ENCODE measurements around the gene ZNRF4. TPM values are rescaled to one million over a fixed set of nuclear protein-coding genes. Genes with fewer than 3 reads are reported as not detected.

ZNRF4 gene
- total and polyA plus RNA-seq, 2 donors (not counting 3 experiments of a cell fraction or from before 2014, with no cell fraction given) = not detected

DNA sequence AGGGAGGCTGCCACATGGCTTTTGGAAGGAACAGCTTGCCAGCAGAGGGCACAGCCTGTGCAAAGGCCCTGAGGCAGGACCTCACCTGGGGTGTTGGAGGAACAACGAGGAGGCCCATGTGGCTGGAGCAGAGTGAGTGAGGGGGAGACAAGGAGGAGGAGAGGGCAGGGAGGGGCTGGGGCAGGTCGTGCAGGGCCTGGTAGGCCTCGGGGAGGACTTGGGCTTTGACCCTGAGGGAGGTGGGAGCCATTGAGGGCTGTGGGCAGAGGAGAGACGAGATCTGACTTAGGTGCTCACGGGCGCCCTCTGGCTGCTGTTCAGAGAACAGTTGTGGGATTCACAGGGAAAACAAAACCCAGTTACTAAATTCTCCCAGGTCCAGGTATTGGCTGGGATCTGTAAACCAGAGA lies 25.2 kb downstream of the ZNRF4 start:
- H3K9me1 ChIP-seq (replicated peaks; ENCODE audit: control insufficient read depth, extremely low read depth, insufficient read depth, low read length) = no peaks in the 10 kb centered on the region
- H3K4me1 ChIP-seq (ENCODE audit: control insufficient read depth, extremely low read depth, insufficient read depth, low read length) = no peaks in the 10 kb centered on the region
- no peak overlapping the region for H3K4me3 ChIP-seq (replicated peaks in 1 of 3; ENCODE audit: insufficient read depth in 1 of 3, low read depth in 1 of 3, low read length in 3 of 3)
- no peaks in the 10 kb centered on the region for H3K9me3 ChIP-seq (replicated peaks; ENCODE audit: control insufficient read depth, insufficient read depth, low read length)
- peaks cover 2 to 5% of the 10 kb centered on the region in 2 experiments for H3K27me3 ChIP-seq (ENCODE audit: control insufficient read depth in 2 of 2, insufficient read depth in 2 of 2, low read length in 2 of 2)
- intact Hi-C loops (cut with micrococcal nuclease) (no loop called here), dilution Hi-C loops (cut with MboI; ENCODE audit: extremely low pct_ligation_motif_present, low sequenced_read_pairs) (loop anchor here (25.0 kb wide), 1 partner anchor 118 kb away; no protein-coding TSS in a partner anchor)
- no peaks in the 10 kb centered on the region for H3K36me3 ChIP-seq (ENCODE audit: control insufficient read depth in 2 of 2, extremely low read depth in 1 of 2, insufficient read depth in 2 of 2, low read length in 2 of 2)
- H3K79me2 ChIP-seq (ENCODE audit: control insufficient read depth, insufficient read depth, low read length) = no peaks in the 10 kb centered on the region
- no peak overlapping the region for H2AFZ ChIP-seq (ENCODE audit: low read depth, low read length)
- no peak overlapping the region for H3K27ac ChIP-seq (ENCODE audit: insufficient read depth, low read depth, low read length)
- peak; percentile 12 for DNase-seq (ENCODE audit: low read depth, low spot score)
- FAIRE-seq = no peak
- CTCF ChIA-PET = interaction anchor here (0.6 to 1.9 kb wide), 2 partner anchors 9 to 432 kb away, joined by 4 to 12 read pairs; no protein-coding TSS in a partner anchor
- H3K9ac ChIP-seq (replicated peaks; ENCODE audit: extremely low read depth, insufficient read depth, low read length) = no peak overlapping the region
- POLR2A ChIA-PET = no interaction called here
- BruUV-seq (replicated peaks) = no TSS peak
- no peaks in the 10 kb centered on the region for H4K20me1 ChIP-seq (replicated peaks; ENCODE audit: control insufficient read depth, extremely low read depth, insufficient read depth, low read length)
- TF ChIP-seq, protein P1, sequence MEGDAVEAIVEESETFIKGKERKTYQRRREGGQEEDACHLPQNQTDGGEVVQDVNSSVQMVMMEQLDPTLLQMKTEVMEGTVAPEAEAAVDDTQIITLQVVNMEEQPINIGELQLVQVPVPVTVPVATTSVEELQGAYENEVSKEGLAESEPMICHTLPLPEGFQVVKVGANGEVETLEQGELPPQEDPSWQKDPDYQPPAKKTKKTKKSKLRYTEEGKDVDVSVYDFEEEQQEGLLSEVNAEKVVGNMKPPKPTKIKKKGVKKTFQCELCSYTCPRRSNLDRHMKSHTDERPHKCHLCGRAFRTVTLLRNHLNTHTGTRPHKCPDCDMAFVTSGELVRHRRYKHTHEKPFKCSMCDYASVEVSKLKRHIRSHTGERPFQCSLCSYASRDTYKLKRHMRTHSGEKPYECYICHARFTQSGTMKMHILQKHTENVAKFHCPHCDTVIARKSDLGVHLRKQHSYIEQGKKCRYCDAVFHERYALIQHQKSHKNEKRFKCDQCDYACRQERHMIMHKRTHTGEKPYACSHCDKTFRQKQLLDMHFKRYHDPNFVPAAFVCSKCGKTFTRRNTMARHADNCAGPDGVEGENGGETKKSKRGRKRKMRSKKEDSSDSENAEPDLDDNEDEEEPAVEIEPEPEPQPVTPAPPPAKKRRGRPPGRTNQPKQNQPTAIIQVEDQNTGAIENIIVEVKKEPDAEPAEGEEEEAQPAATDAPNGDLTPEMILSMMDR (IDR thresholded peaks at IDR 0.05; ENCODE audit: extremely low read depth in 1 of 2, insufficient read depth in 1 of 2, low read depth in 1 of 2, low read length in 2 of 2) = peak; percentile 46 to 65
- TF ChIP-seq JUN (IDR thresholded peaks at IDR 0.05; ENCODE audit: borderline replicate concordance, insufficient read depth, insufficient read length, low read depth) = no peak
- TF ChIP-seq, protein P2, sequence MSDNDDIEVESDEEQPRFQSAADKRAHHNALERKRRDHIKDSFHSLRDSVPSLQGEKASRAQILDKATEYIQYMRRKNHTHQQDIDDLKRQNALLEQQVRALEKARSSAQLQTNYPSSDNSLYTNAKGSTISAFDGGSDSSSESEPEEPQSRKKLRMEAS (IDR thresholded peaks at IDR 0.05; ENCODE audit: insufficient read depth, insufficient read length) = no peak
- no peak overlapping the region for H3K4me2 ChIP-seq (ENCODE audit: insufficient read depth, low read length)

DNA sequence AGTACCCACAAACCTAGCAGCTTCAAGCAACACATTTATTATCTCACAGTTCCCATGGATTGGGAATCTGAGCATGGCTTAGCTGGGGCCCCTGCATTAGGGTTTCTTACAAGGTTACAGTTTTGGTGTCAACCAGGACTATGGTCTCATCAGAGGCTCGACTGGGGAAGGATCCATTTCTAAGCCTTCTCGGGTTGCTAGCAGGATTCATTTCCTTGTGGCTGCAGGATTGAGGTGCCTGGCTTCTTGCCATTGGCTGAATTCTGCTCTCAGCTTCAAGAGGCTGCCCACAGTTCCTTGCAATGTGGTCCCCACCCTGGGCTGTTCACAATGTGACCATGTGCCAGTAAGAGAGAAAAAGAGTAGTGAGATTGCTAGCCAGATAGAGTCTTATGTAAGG lies 26.7 kb downstream of the ZNRF4 start:
- no peak for DNase-seq (ENCODE audit: low read depth, low spot score)
- Histone ChIP-seq H3K4me3 (replicated peaks in 1 of 3; ENCODE audit: insufficient read depth in 1 of 3, low read depth in 1 of 3, low read length in 3 of 3) (no peak overlapping the region), H3K9me3 (replicated peaks; ENCODE audit: control insufficient read depth, insufficient read depth, low read length) (no peaks in the 10 kb centered on the region), H3K4me2 (ENCODE audit: insufficient read depth, low read length) (no peak overlapping the region), H3K27me3 (ENCODE audit: control insufficient read depth in 2 of 2, insufficient read depth in 2 of 2, low read length in 2 of 2) (peaks cover 2 to 5% of the 10 kb centered on the region in 2 experiments), H3K79me2 (ENCODE audit: control insufficient read depth, insufficient read depth, low read length) (no peaks in the 10 kb centered on the region), H2AFZ (ENCODE audit: low read depth, low read length) (no peak overlapping the region), H3K9me1 (replicated peaks; ENCODE audit: control insufficient read depth, extremely low read depth, insufficient read depth, low read length) (no peaks in the 10 kb centered on the region), H4K20me1 (replicated peaks; ENCODE audit: control insufficient read depth, extremely low read depth, insufficient read depth, low read length) (no peaks in the 10 kb centered on the region), H3K27ac (ENCODE audit: insufficient read depth, low read depth, low read length) (no peak overlapping the region), H3K9ac (replicated peaks; ENCODE audit: extremely low read depth, insufficient read depth, low read length) (no peak overlapping the region), H3K36me3 (ENCODE audit: control insufficient read depth in 2 of 2, extremely low read depth in 1 of 2, insufficient read depth in 2 of 2, low read length in 2 of 2) (no peaks in the 10 kb centered on the region), H3K4me1 (ENCODE audit: control insufficient read depth, extremely low read depth, insufficient read depth, low read length) (no peaks in the 10 kb centered on the region)
- no TSS peak for BruUV-seq (replicated peaks)
- FAIRE-seq = no peak
- ChIA-PET POLR2A (no interaction called here), CTCF (interaction anchor here (1.3 kb wide), 1 partner anchor 433 kb away, joined by 4 read pairs; no protein-coding TSS in a partner anchor)
- intact Hi-C loops (cut with micrococcal nuclease) (no loop called here), dilution Hi-C loops (cut with MboI; ENCODE audit: extremely low pct_ligation_motif_present, low sequenced_read_pairs) (loop anchor here (25.0 kb wide), 1 partner anchor 120 kb away; no protein-coding TSS in a partner anchor)
- TF ChIP-seq FOS (IDR thresholded peaks at IDR 0.05; ENCODE audit: borderline replicate concordance, insufficient read depth, low read length) (no peak), EZH2 (IDR thresholded peaks at IDR 0.05; ENCODE audit: borderline replicate concordance, low read depth, low read length, severe bottlenecking) (no peak), POLR2AphosphoS5 (IDR thresholded peaks at IDR 0.05; ENCODE audit: insufficient read depth, low read depth, low read length) (no peak), POLR2A (IDR thresholded peaks at IDR 0.05; ENCODE audit: low read depth, low read length) (no peak), JUN (IDR thresholded peaks at IDR 0.05; ENCODE audit: borderline replicate concordance, insufficient read depth, insufficient read length, low read depth) (no peak), GATA2 (IDR thresholded peaks at IDR 0.05; ENCODE audit: insufficient read depth, insufficient read length, low read depth, low read length) (no peak), MYC (IDR thresholded peaks at IDR 0.05; ENCODE audit: low read depth, low read length) (no peak)
- TF ChIP-seq, protein P1 (IDR thresholded peaks at IDR 0.05; ENCODE audit: extremely low read depth in 1 of 2, insufficient read depth in 1 of 2, low read depth in 1 of 2, low read length in 2 of 2) = no peak
- TF ChIP-seq, protein P2 (IDR thresholded peaks at IDR 0.05; ENCODE audit: insufficient read depth, insufficient read length) = no peak
